C1 segment of cervical spinal cord (tissue), 14 donors: Measurements from ENCODE around the gene ATAT1.

ENCODE experiments used
- DNase-seq, 14 donors: peaks; one replicate each; lab custom pipeline; 2025; lab: John Stamatoyannopoulos, UW

ATAT1 gene

DNA sequence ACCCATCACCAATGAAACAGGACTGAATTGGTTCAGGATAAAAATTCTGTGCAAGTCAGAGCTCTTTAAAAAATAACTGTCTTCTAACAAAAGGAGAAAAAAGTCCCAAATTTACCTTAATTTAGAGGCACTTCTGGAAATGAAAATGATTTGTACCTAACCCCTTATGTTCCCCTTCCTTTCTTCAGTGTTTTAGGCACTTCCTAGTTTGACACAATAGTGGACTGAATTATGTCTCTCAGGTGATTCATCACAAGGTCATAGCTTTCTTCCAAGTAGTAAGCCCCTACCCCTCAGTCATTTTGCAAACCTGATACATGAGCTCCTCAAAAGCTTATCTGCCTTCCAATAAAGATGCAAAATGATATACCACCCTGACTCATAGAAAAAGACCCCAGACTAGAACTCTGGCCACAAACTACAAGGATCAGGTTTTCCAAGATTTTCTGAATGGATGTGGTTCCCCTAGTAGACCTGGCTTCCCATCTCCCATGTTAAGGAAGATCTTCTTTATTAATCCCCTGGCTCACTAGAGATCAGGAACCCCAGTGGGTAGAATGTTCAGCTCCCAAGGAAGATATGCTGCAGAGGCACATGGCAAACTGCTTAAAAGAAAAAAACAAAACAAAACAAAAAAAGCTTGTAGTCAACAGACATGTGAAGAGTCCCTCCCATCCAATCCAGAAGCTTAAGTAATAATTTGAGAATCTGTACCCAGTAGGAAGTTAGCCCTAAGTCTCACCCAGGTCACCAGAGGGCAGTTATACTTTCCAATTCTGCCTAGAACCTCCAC lies 13.2 kb upstream of the ATAT1 start:
- DNase-seq = no peak

DNA sequence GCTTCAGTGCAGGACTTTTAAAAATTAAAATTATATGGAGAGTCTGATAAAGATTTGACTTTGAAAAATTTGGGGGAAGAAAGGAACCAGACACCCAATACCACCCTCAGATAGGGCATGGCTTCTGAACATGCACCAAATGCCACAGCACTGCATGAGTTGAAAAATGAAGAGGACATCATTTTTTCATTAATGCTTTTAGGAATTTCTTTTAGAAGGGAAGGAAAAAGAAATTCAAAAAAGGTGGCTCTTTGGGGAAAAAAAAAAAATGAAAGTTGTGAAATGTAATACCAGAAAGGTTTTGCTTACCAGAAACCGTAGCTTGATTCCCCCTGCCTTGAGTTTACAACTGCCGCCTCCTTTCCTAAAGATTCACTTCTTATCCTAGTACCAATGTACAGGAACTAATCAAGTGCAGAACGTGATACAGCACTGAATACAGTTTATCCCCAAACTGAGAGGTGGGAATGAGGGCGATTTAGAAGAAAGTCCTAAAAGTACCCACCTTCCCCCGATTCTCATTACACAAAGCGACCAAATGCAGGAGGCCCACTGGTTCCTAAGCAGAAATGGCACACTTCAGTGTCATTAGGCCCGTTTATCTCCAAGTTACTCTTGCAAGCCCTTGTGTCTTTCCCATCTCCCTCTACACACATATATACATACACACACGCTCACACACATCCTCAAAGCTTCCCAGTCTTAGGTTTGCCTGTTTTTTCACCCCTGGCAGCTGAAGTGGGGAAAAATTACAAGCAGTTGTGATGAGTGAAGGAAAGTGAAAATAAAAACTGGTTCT lies 12.4 kb upstream of the ATAT1 start:
- peak in 5 of 14 donors; percentile 10 to 41 (median 15) for DNase-seq

- peak; percentile 4 to 98 (median 72) for DNase-seq
Observed at GRCh38 chr6:30614843-30615218, 11.8 kb upstream of the ATAT1 start.

GRCh38 chr6:30615219-30615957 lies 11.3 kb upstream of the ATAT1 start:
- DNase-seq = peak in 8 of 14 donors; percentile 15 to 70 (median 44)

DNA sequence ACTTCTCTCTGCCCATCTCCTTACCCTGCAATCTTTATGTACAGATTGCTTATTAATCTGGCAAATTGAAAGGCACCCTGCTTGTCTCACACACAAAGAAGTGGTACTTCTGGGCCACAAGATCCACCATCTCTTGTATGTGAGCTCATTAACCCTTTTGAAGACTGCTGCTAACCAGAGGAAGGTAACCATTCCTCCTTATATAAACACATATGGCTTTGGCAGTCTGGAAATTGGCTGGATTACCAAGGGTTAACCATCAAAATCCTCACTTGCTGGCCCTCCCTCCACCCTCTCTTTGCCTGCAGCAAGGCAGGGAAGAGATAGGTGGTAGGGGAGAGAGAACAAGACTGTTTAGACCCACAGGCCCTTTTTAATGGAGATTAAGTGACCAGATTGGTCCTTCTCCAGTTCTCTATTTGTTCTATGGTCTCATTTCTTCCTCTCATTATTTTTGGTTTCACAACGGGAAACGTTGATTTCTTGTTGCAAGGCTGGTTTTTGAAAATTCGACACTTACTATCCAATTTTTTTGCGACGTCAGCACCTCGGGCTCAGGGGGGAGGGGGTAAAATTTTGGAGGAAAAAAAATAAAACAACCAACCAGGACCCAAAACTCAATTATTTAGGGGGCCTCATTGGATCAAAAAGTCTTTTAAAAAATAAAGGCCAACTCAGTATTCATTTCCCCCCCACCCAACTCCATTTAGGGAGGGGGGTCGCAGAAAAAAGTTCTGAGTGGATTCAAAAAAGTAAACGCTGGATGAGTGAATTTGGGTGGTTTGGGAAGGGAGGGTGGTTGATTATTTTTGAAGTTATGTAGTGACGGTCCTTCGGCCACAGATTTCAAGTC lies 10.5 kb upstream of the ATAT1 start:
- DNase-seq = peak in 4 of 14 donors; percentile 8 to 56 (median 12)

GRCh38 chr6:30616811-30617564 lies 9.7 kb upstream of the ATAT1 start, which contains the start of gene PPP1R10:
TSS of gene PPP1R10 (minus strand) at chr6:30617243. CDS start at chr6:30609944, 7,299 bp downstream.
- peak; percentile 89 to 100 (median 98) for DNase-seq

DNA sequence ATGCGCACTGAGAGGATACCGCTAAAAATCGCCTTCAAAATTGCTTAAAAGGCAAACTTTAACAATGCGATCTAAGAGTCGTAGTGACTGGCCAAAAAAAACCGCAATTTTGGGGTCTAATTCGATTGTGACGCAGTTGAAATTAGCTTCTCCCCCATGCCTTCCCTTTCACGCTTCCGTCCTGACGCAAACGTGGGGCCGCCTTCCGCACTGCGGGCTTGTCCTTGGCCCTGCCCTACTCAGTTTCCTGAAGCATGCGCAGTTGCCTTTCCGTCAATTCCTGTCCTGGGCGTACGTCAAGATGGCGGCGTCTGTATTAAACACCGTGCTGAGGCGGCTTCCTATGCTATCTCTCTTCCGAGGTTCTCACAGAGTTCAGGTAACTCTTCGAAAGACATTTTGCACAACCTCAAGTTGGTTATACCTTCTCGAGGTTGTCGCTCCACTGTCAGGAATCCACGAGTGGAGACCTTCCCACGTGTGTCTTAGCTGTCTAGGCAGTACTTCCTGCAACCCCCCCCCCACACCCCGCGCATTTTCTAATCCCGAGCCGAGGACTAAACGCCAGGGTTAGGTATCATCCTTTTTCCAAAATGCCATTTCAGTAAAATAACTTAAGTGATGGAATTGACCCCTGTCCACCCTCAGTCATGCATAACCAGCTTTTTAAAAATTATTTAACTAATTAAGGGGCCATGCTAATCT lies 9.0 kb upstream of the ATAT1 start, which contains the start of gene MRPS18B:
Gene MRPS18B, plus strand, starts transcription at position 276 of the 705 bp plus-strand sequence. Its CDS starts 26 bp downstream, at position 302.
- peak; percentile 73 to 99 (median 97) for DNase-seq

DNA sequence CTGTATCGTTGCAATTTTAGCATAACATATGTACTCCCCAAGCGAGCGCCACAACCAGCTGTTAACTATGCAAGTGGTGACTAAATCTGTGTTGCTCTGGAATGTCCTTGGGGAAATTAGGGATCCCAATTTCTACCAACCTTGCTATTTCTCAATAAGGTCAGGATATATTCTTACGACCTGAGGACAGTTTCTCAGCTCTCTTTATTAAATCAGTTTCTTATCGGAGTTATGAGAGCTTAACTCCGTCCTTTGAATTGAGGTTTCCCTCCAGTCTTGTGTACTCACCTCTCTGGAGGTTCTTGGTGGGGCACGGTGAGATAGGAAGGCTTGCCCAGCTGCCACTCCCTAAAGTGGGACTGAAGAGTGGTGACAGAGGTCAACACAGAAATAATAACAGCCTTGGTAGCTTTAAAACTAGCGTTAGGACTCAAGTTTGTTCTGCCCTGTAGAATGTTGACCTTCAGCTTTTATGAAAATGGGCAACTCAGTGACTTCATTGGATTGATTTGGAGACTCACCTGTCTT lies 8.3 kb upstream of the ATAT1 start:
- DNase-seq = no peak

DNA sequence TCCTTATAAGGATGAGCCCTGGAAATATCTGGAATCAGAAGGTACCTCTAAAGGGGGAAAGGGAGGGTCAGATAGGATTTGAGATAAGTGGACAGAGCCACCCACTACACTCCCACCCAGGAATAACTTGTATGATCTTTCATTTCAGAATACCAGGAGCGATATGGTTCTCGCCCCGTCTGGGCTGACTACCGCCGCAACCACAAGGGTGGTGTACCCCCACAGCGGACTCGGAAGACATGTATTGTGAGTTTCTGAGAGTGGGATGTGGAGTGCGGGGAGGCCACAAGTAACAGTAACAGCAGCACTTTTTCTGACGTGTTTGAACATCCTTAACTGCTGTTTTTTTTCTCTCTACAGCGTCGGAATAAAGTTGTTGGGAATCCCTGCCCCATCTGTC lies 7.1 kb upstream of the ATAT1 start:
- DNase-seq = no peak

- DNase-seq = no peak
Observed at GRCh38 chr6:30625511-30625910, 1.2 kb upstream of the ATAT1 start.

GRCh38 chr6:30635834-30636233 lies 9.2 kb downstream of the ATAT1 start:
- DNase-seq = no peak

GRCh38 chr6:30640481-30640880 lies 13.8 kb downstream of the ATAT1 start:
- no peak for DNase-seq

GRCh38 chr6:30641048-30641447 lies 14.4 kb downstream of the ATAT1 start:
- no peak for DNase-seq

GRCh38 chr6:30643656-30644055 lies 17.0 kb downstream of the ATAT1 start:
- no peak for DNase-seq

- no peak for DNase-seq
Observed at GRCh38 chr6:30644769-30645168, 18.1 kb downstream of the ATAT1 start.

GRCh38 chr6:30645989-30646388 lies 19.3 kb downstream of the ATAT1 start:
- DNase-seq = no peak

DNA sequence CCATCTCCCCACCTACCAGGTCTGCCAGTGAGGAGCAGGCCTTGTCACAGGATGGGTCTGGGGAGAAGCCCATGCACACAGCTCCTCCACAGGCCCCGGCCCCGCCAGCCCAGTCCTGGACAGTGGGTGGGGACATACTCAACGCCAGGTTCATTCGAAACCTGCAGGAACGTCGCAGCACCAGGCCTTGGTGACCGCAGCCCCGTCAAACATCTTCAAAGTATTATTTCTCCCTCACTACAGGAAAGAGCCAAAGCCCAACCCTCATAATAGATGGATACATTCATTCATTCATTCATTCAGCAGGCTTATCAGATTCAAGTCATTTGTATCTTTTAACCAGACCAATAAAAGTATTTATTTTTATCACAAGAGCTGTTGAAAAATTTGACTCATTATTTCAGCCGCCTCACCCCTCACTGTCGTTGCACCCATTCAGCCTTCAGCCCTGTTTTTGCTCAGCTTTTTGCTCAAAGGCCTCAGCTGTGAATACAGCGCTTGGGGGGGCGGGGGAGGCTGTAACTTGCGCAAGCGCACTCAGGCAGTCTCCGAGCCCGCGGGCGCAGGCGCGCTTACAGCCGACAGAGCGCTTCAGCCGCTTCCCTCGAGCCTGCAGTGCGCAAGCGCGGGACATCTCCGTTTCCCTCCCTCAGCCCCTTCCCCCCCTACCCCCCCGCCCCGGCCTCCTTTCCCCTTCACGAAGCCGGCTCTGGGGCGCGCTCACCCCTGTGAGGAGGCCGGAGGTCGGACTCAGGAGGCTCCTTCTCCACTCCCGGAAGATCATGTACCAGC lies 20.0 kb downstream of the ATAT1 start, which contains the start of gene C6orf136:
Gene C6orf136, plus strand, starts transcription at position 684 of the 792 bp plus-strand sequence. Its CDS starts 99 bp downstream, at position 783.
- peak; percentile 39 to 95 (median 86) for DNase-seq
